KG1 (cell line): ENCODE data around the gene LZTS3.
"Not testable (repeated sequence)": the region's sequence is repeated elsewhere in the genome, so short reads cannot be mapped to it uniquely, and the experiment has no call there.

Source experiments
- DNase-seq: peaks from one replicate; lab custom pipeline; 2025; lab: John Stamatoyannopoulos, UW

The LZTS3 gene

GRCh38 chr20:3135507-3136070, 37.8 kb downstream of the LZTS3 start:
- no peak for DNase-seq

GRCh38 chr20:3134151-3134550, 39.2 kb downstream of the LZTS3 start:
- no peak for DNase-seq

GRCh38 chr20:3133155-3133554, 40.2 kb downstream of the LZTS3 start:
- no peak for DNase-seq

GRCh38 chr20:3130051-3130600, 43.2 kb downstream of the LZTS3 start:
- DNase-seq: no peak

- no peak for DNase-seq
These were observed 44.3 kb downstream of the LZTS3 start for GRCh38 chr20:3129094-3129493.

- DNase-seq: no peak
These were observed 44.9 kb downstream of the LZTS3 start for GRCh38 chr20:3128275-3128984.

- no peak for DNase-seq
These were observed 46.9 kb downstream of the LZTS3 start for GRCh38 chr20:3126527-3126859.

- DNase-seq: not testable (repeated sequence)
These were observed 47.4 kb downstream of the LZTS3 start for GRCh38 chr20:3125776-3126526.

GRCh38 chr20:3124773-3125560, 48.4 kb downstream of the LZTS3 start:
- not testable (repeated sequence) for DNase-seq

- DNase-seq: not testable (repeated sequence)
These were observed 49.2 kb downstream of the LZTS3 start for GRCh38 chr20:3124163-3124562.

GRCh38 chr20:3123542-3123941, 49.8 kb downstream of the LZTS3 start:
- no peak for DNase-seq

- DNase-seq: no peak
These were observed 51.3 kb downstream of the LZTS3 start for GRCh38 chr20:3121955-3122610.

GRCh38 chr20:3121271-3121911, 52.0 kb downstream of the LZTS3 start:
- DNase-seq: no peak

- DNase-seq: no peak
These were observed 54.3 kb downstream of the LZTS3 start for GRCh38 chr20:3119044-3119443.

GRCh38 chr20:3117839-3118379, 55.4 kb downstream of the LZTS3 start:
- DNase-seq: peak; percentile 22

- no peak for DNase-seq
These were observed 57.0 kb downstream of the LZTS3 start for GRCh38 chr20:3116341-3116740.

- no peak for DNase-seq
These were observed 57.9 kb downstream of the LZTS3 start for GRCh38 chr20:3115190-3116107.
